ENCODE data around the gene DCDC2B.

DCDC2B gene

GRCh38 chr1:32197074-32197473, 11.8 kb upstream of the DCDC2B start:
- DNase-seq = no peak

- DNase-seq = no peak
Observed at GRCh38 chr1:32197837-32198236, 11.1 kb upstream of the DCDC2B start.

- no peak for DNase-seq
Observed at GRCh38 chr1:32198237-32199042, 10.4 kb upstream of the DCDC2B start.

- DNase-seq = no peak
Observed at GRCh38 chr1:32199043-32199716, 9.7 kb upstream of the DCDC2B start.

GRCh38 chr1:32199717-32200072, 9.2 kb upstream of the DCDC2B start:
- DNase-seq = no peak

- peak; percentile 38 for DNase-seq
Observed at GRCh38 chr1:32200226-32201010, 8.5 kb upstream of the DCDC2B start, which contains the start of gene CCDC28B. CCDC28B (plus strand) TSS chr1:32200595; CDS start chr1:32201936, 1,341 bp downstream.

- DNase-seq = no peak
Observed at GRCh38 chr1:32201011-32201855, 7.7 kb upstream of the DCDC2B start.

GRCh38 chr1:32204943-32205361, 3.9 kb upstream of the DCDC2B start:
- DNase-seq = no peak

GRCh38 chr1:32205401-32206370, 3.2 kb upstream of the DCDC2B start, which contains the start of gene IQCC:
IQCC (plus strand) TSS chr1:32205671; CDS start chr1:32205682, 11 bp downstream.
- peak; percentile 81 for DNase-seq

- no peak for DNase-seq
Observed at GRCh38 chr1:32208469-32208868, 420 bp upstream of the DCDC2B start.

GRCh38 chr1:32215629-32216480, 7.0 kb downstream of the DCDC2B start:
- DNase-seq = peak; percentile 57

- DNase-seq = no peak
Observed at GRCh38 chr1:32216566-32216965, 7.7 kb downstream of the DCDC2B start.

- no peak for DNase-seq
Observed at GRCh38 chr1:32219022-32219421, 10.1 kb downstream of the DCDC2B start.

GRCh38 chr1:32220746-32221580, 12.1 kb downstream of the DCDC2B start:
- DNase-seq = no peak

GRCh38 chr1:32221581-32221979, 12.7 kb downstream of the DCDC2B start:
- no peak for DNase-seq

- peak; percentile 90 for DNase-seq
Observed at GRCh38 chr1:32221980-32222755, 13.3 kb downstream of the DCDC2B start, which contains the start of the genes EIF3I and TMEM234. EIF3I (plus strand) TSS chr1:32222407; CDS start chr1:32222442, 35 bp downstream. TMEM234 (minus strand) TSS chr1:32222353; CDS start chr1:32222322, 31 bp downstream.

- DNase-seq = no peak
Observed at GRCh38 chr1:32223683-32224082, 14.8 kb downstream of the DCDC2B start.

- no peak for DNase-seq
Observed at GRCh38 chr1:32224285-32224684, 15.4 kb downstream of the DCDC2B start.
